HG03159 (cell line): Measurements from ENCODE around the gene ADGRD2.

Source experiments
- ATAC-seq: cut with Tn5 transposase; IDR thresholded peaks from one replicate; pipeline ENCODE4 v1.9.1; 2021; ENCODE audit warnings: mild to moderate bottlenecking, moderate library complexity; ENCODE audit not compliant: unreplicated experiment

The ADGRD2 gene

DNA sequence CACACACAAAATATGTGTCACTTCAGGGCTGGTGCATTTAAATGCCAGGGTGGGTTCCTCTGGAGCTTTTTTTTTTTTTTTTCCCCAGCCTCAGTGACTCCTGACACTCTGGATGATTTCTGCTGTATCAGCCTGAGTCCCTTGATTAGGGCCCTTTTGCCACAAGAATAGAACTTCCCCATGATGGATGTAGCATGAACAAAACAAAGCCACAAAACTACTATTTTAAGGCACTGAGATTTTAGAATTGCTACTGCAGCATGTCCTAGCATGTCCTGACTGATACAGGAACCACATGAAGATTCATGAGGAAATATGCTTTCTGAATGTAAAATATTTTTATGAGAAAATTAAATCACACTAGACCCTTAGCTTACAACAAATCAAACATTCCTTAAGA is 13.9 kb upstream of the ADGRD2 start:
- ATAC-seq: no peak

DNA sequence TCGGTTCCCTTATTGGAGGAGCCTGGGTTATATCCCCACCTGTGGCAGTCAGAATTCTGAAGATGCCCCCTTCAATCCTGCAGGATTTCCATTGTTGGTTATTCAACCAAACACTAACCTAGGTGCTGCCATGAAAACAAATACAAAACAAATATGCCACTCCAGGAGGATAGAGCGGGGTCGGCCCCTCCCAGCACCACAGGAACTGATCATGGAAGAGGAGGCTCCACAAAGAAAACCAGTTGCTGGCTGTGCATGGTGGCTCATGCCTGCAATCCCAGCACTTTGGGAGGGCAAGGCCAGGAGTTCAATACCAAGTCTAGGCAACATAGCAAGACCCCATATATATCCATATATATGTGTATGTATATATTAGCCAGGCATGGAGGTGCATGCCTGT is 13.2 kb upstream of the ADGRD2 start:
- no peak for ATAC-seq

DNA sequence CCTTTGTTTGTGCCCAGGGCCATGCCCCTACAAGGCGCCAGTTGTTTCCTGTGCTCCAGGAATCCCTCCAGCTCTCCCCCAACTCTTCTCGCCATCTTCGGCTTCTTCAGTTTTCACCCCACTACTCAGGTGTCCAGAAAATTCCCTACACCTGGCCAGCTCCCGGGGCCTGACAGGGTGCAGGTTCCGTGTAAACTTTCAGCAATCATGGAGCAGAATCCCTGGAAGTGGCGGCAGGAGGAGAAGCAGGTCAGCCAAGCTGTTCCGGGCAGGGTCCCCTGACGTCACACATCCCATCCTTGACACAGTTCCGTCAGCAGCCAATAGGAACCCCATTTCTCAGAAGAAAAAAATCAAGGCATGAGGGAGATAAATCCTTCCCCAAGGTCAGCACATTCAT is 12.2 kb upstream of the ADGRD2 start:
- no peak for ATAC-seq

DNA sequence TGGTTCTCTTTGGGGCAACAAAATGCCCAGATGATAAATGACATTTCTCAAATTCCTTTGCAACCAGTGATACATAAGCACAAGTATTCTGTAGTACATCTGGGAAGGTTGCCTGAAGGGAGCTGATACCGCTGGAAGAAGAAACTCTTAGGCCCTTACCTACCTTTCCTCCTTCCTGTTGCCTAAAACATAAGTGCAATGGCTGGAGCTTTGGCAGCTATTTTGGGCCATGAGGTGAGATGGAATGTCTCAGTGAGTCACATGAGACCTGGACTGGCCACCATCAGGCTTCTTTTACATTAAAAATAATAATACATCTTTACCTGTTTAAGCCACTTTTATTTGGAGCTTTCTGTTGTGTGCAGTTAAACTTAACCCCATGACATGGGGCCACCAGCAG is 11.2 kb upstream of the ADGRD2 start:
- no peak for ATAC-seq

DNA sequence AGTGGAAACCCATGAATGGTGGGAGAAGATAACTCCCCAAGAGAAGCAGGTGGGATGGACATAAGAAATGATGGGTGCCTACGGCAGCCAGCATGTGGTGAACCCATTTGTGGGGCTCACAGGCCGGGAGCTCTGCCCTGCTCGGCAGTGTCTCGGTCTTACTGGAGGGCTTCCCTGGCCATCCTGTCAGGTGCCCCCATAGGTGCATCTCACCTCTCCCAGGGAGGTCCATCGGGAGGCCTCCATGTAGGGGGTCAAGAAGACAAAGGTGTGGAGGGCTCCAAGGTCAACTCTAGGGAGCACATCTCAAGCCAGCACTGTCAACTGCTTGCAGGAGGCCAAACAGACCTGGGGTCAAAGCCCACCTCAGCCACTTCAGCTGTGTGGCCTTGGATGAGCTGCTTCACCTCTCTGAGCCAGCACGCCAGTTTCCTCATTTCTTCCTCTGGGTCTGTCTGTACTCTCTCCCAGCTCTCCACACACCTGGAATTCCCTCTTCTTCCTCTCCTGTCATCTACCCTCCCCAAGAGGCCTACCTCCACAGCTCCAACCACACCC is 10.5 kb upstream of the ADGRD2 start:
- no peak for ATAC-seq

DNA sequence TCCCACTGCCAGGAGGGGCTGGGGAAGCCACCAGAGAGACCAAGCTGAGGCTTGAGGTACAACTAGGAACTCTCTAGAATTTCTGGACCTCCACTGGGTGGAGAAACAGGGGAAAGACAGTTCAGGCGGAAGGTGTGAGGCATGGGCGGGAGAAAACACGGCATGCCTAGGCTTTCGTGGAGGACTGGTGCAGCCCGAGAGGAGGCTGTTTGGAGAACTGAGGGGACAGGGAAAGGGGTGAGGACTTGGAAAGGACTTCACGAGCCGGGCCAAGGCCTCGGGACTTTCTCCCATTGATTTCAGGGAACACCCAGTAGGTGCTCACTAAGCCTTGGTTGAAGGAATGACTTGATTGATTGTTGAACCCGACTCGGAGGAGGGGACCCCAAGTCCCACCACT is 9.5 kb upstream of the ADGRD2 start:
- ATAC-seq: no peak

DNA sequence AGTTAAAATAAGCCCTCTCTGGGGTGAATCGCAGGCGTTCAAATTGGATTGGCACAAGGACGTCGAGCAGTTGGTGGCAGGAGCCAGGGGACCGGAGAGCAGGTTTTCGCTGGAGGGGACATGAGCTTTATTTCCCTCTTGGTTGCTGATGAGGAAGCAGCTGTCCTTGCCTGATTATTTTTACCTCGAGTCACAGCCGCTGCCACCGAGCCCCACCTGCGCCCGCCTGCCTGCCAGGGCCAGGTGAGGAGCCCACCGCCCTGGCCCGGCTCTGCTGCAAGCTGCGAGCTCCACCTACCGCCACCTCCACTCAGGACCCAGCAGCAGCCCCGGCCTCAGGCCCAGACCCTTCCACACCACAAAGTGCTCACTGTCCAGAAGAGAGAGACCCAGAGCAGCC is 9.0 kb upstream of the ADGRD2 start:
- ATAC-seq: no peak

DNA sequence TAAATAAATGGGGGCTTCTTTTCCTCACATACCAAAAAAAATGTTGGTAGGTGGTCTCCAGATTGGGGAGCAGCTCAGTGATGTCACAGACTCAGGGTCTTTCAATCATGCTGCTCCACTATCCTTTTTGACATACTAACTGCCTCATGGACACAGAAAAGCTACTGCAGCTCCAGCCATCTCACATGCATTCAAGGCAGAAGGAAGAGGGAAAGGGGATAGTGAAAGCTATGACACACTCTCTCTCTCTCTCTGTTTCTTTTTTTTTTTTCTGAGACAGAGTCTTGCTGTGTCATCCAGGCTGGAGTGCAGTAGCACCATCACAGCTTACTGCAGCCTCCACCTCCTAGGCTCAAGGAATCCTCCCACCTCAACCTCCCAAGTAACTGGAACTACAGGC is 7.9 kb upstream of the ADGRD2 start:
- no peak for ATAC-seq

DNA sequence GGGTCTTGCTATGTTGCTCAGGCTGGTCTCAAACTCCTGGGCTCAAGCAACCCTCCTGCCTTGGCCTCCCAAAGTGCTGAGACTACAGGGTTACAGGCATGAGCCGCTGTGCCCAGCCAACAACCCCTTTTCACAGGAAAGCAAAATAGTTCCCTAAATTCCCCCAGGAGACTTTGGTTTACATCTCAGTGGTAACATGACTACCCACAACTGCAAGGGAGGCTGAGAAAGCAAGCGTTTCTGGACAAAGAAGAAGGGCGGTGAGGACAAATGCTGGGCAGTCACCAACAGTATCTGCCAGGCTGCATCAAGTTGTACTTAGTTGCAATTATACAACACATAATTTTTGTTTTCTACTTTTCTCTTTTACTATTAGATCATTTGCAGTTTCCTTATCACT is 7.4 kb upstream of the ADGRD2 start:
- no peak for ATAC-seq

DNA sequence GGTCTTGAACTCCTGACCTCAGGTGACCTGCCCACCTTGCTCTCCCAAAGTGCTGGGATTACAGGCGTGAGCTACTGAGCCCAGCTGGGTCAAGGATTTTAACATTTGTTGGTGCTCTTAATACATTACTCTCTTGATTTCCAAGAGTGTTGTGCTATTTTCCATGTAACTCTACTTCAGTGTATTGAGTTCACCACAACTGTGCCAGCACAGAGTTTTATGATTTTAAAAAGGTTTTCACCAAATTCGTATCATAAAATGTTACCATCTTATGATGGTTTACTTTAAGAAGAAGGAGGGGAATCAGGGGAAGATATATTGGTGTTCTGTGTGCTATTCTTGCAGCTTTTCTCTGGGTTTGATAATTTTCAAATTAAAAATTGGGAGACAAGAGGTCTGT is 6.6 kb upstream of the ADGRD2 start:
- no peak for ATAC-seq

DNA sequence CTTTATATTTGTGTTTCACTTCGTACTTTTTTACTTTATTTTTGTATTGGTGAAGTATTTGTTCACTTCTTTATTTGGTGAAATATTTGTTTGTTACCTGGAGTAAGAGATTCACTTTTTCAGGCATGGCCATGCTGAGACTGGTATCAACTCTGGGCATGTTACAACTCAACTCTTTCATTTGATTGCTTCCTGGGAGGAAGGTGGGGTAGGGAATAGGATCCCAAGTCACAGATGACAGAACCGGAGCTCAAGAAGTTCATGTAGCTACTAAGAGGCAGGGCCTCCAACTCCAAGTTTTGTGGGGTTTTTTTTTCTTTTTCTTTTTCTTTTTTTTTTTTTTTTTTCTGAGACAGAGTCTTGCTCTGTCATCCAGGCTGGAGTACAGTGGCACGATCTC is 6.1 kb upstream of the ADGRD2 start:
- ATAC-seq: no peak

DNA sequence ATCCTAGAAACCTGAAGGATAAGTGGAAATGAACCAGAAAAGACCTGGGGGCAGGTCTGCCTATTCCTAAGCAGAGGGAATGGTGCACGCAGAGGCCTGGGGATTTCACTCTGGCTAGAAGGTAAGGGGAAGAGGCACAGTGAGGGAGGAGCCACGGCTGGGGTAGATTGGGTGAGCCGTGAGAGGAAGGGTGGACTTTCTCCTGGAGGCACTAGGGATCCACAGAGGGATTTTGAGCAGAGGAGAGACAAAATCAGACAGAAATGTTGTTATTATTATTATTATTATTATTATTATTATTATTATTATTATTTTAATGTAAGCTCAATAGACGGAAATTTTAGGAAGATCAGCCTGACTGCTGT is 3.0 kb upstream of the ADGRD2 start:
- ATAC-seq: no peak

DNA sequence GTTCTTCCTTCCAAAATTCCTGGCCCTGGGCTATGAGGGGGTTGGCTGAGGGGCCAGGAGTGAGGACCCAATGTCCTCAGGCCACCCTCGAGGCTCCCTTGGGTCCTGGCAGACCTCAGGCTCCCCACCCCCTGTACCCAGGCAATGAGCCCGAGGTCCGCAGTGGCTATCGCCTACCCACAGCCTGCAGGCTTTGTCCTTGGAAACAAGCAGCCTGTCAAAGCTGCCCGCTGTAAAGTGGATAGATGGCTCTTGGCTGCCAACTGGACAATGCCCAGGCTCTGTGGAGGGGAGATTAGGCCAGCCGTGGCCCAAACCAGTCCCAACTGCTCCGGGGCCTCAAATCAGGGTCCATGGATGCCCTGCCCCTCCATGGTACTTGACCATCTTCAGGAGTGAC is 2.2 kb upstream of the ADGRD2 start:
- ATAC-seq: no peak

DNA sequence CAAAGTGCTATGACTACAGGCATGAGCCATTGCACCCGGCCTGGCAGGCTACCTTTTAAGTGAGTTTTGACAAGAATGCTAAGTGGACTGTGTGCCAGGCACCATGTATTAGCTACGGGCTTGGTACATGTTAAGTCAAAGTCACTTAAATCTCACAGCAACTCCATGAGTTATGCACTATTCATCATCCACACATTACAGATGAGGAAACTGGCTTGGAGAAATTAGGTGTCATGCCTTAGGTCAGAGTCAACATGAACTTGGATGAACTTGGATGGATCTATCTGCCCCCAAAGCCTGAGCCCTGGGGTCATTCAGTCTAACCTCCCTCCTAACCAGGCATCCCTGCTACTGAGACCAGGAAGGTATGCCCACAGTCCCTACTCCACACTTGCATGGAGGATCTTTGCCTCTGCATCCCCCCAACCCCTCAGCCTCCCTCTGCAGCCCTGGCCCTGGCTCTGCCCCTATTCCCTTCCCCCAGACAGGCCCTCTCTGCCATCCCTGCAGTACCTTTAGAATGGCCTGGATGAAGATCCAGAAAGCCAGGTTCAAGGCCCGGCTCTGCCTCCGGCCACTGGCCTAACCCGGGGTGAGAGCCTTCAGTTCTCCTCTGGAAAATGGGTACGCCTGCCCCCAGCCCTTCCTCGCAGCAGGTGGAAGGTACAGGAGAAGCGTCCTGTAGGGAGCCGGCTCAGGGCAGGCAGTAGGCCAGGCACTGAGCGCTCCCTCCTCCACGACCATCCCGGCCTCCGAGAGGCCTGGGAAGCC is 685 bp upstream of the ADGRD2 start:
- ATAC-seq: no peak

DNA sequence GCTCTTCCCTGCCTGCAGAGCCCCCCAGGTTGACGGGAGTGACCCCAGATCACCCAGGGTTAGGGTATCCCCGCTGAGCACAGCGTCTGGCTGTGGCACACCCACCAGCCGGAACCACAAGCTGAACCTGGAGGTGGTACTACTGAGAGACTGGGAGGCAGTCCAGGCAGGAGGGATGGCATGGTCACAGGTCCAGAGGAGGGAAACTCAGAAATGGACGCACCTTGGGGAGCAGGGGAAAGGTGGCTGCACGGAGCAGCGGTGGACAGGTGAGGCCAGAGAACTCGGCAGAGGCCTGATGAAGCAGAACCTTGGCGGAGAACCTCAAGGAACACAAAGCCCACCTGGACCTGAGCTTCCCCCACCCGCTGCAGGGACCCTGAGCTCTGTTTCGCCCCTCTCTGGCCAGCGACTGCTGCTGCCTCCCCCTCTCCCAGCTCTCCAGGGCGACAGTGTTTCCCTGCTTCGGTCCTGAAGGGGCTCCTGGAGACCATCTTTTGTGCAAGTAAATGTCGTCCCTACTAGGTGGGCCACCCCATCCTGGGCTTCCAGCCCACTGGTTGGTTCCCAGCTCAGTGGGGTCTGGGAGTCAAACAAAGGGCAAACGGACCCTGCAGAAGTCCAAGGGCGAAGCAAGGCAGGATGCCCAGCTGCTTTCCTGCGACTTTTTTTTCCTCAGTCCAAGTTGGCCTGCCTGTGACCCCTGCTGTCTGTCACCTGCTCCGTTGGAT is 845 bp downstream of the ADGRD2 start:
- no peak for ATAC-seq

DNA sequence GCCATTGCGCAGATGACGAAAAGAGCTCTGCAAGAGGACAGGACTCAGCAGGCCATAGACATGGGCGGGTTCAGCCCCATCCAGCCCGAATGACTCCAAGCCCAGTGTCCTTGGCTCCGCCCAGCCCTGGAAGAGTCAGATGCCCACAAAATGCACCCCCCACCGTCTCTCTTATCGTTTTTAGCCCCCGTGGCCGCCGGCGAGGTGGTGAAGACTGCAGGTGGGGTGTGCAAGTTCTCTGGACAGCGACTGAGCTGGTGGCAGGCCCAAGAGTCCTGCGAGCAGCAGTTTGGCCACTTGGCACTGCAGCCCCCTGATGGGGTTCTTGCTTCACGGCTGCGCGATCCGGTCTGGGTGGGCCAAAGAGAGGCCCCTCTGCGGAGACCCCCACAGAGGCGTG is 2.1 kb downstream of the ADGRD2 start:
- no peak for ATAC-seq

DNA sequence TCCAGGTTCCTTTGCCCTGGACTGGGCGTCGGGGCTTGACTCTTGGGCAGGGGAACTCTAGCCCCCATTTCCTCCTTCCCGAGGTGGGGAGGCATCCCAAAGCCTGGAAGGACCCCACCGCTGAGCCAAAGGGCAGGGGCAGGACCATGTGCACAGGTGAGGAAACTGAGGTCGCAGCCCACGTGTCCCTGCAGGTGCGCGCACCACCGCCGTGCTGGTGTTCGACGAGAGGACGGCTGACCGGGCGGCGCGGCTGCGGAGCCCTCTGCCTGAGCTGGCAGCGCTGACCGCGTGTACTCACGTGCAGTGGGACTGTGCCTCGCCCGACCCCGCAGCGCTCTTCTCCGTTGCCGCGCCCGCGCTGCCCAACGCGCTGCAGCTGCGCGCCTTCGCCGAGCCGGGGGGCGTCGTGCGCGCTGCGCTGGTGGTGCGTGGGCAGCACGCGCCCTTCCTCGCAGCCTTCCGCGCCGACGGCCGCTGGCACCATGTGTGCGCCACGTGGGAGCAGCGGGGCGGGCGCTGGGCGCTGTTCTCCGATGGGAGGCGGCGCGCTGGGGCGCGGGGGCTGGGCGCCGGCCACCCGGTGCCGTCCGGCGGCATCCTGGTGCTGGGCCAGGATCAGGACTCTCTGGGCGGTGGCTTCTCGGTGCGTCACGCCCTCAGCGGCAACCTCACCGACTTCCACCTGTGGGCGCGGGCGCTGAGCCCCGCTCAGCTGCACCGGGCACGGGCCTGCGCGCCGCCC is 2.8 kb downstream of the ADGRD2 start:
- ATAC-seq: no peak

DNA sequence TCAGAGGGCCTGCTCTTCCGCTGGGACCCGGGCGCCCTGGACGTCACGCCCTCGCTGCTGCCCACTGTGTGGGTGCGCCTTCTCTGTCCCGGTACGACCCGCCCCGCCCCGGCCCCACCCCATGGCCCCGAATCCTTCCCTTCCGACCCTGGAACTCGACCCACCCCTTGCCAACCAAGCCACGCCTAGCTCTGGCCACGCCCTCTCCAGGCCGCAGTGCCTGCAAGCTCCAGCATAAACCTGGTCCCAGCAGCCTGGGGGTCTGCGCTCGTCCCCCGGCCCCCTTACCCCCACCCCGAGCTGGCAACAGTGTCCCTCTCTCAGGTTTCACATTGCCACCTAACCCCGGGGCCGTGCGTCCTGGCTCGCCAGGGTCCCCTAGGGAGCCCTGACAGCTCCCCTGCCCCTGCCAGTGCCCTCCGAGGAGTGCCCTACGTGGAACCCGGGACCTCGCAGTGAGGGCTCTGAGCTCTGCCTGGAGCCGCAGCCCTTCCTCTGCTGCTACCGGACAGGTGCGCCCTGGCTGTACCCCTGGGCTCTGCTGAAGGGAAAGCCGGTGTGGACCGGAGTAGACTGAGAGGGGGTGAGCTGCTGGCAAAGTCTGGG is 3.4 kb downstream of the ADGRD2 start:
- no peak for ATAC-seq

DNA sequence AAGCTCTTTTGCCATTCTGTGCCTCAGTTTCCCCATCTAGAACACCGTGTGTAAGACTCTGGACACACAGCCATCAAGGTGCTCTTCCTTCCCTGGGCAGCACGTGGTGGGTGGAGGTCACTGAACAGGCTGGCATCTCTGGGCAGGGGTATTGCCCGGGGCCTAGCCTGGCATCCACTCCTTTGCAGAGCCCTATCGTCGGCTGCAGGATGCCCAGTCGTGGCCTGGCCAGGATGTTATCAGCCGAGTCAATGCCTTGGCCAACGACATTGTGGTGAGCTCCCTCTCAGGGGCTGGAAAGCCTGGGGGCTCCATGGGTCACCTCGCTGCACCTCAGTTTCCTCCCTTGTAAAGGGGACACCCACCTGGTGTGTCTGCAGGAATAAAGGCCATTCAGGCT is 4.0 kb downstream of the ADGRD2 start:
- no peak for ATAC-seq

DNA sequence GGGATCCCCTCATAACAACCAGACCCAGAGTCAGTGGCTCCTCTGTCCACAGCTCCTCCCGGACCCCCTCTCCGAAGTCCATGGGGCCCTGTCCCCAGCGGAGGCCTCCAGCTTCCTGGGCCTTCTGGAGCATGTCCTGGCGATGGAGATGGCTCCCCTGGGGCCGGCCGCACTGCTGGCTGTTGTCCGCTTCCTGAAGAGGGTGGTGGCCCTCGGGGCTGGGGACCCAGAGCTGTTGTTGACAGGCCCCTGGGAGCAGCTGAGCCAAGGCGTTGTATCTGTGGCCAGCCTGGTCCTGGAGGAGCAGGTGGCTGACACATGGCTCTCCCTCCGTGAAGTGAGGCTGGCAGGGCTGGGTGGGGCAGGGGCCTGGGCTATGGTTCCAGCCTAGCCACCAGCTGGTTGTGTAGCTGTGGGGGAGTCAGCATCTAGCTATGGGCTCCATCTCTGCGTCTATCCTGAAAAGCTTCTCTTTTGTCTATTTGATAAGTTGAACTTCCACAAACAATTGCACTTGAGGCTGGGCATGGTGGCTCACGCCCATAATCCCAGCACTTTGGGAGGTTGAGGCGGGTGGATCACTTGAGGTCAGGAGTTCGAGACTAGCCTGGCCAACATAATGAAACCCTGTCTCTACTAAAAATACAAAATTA is 4.7 kb downstream of the ADGRD2 start:
- ATAC-seq: no peak

DNA sequence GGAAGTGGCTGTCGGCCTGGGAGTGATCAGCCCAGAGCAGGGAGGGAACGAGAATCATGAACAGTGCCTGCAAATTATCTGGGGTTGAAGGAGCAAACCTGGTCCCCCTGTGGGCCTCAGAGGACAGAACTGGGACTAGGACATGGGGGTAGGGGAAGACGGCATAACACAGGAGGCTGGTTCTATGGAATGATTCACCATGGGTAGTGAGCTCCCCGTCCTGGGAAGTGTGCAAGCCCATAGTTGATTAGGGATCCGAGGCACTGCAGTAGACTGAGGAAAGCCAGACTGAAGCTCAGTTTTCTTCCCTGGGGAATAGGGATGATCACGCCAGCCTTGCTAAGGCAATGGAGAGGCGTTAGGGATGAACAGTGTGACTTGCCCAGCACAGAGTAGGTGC is 5.6 kb downstream of the ADGRD2 start:
- no peak for ATAC-seq
